Endothelial cell of umbilical vein (primary cell): ENCODE results near the gene AQP12B.

Experiments used
- EZH2 ChIP-seq: IDR thresholded peaks from 2 replicates; pipeline ENCODE4 v1.6.1; 2012; ENCODE audit warnings: borderline replicate concordance, low read depth, mild to moderate bottlenecking, moderate library complexity, low read length, inconsistent platforms; ENCODE audit not compliant: severe bottlenecking
- JUN ChIP-seq: IDR thresholded peaks from 2 replicates; pipeline ENCODE4 v1.6.1; 2011; ENCODE audit warnings: borderline replicate concordance, low read depth; ENCODE audit not compliant: insufficient read length, insufficient read depth
- POLR2A ChIP-seq: IDR thresholded peaks from 2 replicates; pipeline ENCODE4 v1.6.1; 2012; ENCODE audit warnings: low read depth, mild to moderate bottlenecking, control low read depth, low read length
- POLR2AphosphoS5 ChIP-seq: IDR thresholded peaks from 2 replicates; pipeline ENCODE4 v1.6.1; 2012; ENCODE audit warnings: low read depth, mild to moderate bottlenecking, control low read depth, low read length, moderate library complexity; ENCODE audit not compliant: insufficient read depth
- TF ChIP-seq, protein P1 (sequence below), 2 donors: IDR thresholded peaks; 1 replicate in 1 of 2; 2 replicates in 1 of 2; pipeline ENCODE4 v1.5.1; 2011; ENCODE audit warnings: low read length in 2 of 2, mild to moderate bottlenecking in 2 of 2, moderate library complexity in 2 of 2, control low read depth in 1 of 2, inconsistent platforms in 1 of 2, low read depth in 1 of 2; ENCODE audit not compliant: insufficient read depth in 1 of 2; ENCODE audit errors: extremely low read depth in 1 of 2
- TF ChIP-seq, protein P2 (sequence below): IDR thresholded peaks from 2 replicates; pipeline ENCODE4 v1.6.1; 2011; ENCODE audit not compliant: insufficient read depth, insufficient read length

DNA sequence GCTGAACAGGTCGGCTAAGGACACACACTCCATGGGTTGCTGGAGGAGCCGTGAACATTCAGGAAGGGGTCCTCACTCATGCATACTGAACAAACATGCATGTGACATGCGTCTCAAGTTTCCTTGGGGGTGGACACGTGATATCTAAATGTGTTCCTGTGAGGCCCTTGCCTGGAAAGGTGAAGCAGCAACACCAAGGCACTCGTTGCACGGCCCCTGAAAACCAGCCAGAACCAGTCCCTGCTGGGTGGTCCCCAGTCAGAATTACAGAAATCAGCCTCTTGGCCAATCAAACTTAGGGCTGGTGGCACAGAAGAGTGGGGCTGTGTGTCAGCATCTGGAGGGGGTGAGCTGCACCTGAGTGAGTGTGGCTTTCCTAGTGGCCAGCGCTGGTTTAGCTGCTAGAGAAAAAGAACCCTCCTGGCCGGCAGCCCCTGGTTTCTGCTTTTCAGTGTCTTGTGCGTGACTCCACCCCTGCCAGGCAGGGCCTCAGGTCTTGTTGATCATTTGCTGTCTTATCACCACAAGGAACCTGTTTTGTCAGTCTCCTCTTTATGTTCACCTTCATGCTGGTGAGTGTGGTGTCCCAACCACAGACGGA lies 3.2 kb upstream of the AQP12B start:
- TF ChIP-seq, protein P1, sequence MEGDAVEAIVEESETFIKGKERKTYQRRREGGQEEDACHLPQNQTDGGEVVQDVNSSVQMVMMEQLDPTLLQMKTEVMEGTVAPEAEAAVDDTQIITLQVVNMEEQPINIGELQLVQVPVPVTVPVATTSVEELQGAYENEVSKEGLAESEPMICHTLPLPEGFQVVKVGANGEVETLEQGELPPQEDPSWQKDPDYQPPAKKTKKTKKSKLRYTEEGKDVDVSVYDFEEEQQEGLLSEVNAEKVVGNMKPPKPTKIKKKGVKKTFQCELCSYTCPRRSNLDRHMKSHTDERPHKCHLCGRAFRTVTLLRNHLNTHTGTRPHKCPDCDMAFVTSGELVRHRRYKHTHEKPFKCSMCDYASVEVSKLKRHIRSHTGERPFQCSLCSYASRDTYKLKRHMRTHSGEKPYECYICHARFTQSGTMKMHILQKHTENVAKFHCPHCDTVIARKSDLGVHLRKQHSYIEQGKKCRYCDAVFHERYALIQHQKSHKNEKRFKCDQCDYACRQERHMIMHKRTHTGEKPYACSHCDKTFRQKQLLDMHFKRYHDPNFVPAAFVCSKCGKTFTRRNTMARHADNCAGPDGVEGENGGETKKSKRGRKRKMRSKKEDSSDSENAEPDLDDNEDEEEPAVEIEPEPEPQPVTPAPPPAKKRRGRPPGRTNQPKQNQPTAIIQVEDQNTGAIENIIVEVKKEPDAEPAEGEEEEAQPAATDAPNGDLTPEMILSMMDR (IDR thresholded peaks at IDR 0.05; ENCODE audit: extremely low read depth in 1 of 2, insufficient read depth in 1 of 2, low read depth in 1 of 2, low read length in 2 of 2) = no peak
- no peak for TF ChIP-seq EZH2
- TF ChIP-seq POLR2A = no peak
- TF ChIP-seq, protein P2, sequence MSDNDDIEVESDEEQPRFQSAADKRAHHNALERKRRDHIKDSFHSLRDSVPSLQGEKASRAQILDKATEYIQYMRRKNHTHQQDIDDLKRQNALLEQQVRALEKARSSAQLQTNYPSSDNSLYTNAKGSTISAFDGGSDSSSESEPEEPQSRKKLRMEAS = no peak
- no peak for TF ChIP-seq POLR2AphosphoS5
- TF ChIP-seq JUN = no peak
